ENCODE data around the gene MIEF1. TPM values are rescaled to one million over a fixed set of nuclear protein-coding genes. Genes with fewer than 3 reads are reported as not detected.

Gene MIEF1
- total RNA-seq, 4 donors from 2014 or later, result 17.8 to 28.3 (median 21.4) TPM

DNA sequence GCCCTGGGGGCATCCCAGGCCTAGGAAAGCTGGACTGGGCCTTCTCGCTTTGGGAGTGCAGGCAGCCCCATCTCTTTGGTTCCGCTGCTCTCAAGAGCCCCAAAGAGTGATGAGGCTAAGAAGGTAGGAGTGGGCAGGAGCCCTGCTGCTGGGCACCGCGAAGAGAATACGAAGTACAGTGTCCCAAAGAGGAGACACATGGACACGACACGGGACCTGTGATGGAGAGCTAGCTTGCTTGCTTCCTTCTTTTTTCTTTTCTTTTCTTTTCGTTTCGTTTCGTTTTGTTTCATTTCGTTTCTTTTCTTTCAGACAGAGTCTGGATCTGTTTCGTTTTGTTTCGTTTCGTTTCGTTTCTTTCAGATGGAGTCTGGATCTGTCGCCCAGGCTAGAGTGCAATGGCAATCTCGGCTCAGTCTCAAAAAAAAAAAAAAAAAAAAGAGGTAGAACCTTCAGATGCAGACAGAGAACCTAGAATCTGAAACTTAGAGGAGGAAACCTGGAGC, 34.6 kb upstream of the MIEF1 start:
- H3K27ac ChIP-seq, result peak overlapping the region in 2 of 4 donors; percentile 7 to 57
- ATAC-seq, result no peak
- H3K4me1 ChIP-seq, result peaks cover 0 to 72% (median 12%) of the 10 kb centered on the region in 3 donors
- H3K27me3 ChIP-seq, result peaks cover 25% of the 10 kb centered on the region
- H3K4me3 ChIP-seq, result no peak overlapping the region
- TF ChIP-seq EP300 (IDR thresholded peaks at IDR 0.05), result no peak
- no peak for TF ChIP-seq POLR2A (IDR thresholded peaks at IDR 0.05)
- no peak for TF ChIP-seq POLR2AphosphoS5 (IDR thresholded peaks at IDR 0.05)
- TF ChIP-seq, protein P1, sequence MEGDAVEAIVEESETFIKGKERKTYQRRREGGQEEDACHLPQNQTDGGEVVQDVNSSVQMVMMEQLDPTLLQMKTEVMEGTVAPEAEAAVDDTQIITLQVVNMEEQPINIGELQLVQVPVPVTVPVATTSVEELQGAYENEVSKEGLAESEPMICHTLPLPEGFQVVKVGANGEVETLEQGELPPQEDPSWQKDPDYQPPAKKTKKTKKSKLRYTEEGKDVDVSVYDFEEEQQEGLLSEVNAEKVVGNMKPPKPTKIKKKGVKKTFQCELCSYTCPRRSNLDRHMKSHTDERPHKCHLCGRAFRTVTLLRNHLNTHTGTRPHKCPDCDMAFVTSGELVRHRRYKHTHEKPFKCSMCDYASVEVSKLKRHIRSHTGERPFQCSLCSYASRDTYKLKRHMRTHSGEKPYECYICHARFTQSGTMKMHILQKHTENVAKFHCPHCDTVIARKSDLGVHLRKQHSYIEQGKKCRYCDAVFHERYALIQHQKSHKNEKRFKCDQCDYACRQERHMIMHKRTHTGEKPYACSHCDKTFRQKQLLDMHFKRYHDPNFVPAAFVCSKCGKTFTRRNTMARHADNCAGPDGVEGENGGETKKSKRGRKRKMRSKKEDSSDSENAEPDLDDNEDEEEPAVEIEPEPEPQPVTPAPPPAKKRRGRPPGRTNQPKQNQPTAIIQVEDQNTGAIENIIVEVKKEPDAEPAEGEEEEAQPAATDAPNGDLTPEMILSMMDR (IDR thresholded peaks at IDR 0.05), result no peak
- WGBS, 2 donors (ENCODE audit: low coverage in 1 of 2), result 73 to 88% methylated on average over 5 to 13 of the region's 17 CpGs
- no peaks in the 10 kb centered on the region for H3K9me3 ChIP-seq
- no peaks in the 10 kb centered on the region for H3K36me3 ChIP-seq

DNA sequence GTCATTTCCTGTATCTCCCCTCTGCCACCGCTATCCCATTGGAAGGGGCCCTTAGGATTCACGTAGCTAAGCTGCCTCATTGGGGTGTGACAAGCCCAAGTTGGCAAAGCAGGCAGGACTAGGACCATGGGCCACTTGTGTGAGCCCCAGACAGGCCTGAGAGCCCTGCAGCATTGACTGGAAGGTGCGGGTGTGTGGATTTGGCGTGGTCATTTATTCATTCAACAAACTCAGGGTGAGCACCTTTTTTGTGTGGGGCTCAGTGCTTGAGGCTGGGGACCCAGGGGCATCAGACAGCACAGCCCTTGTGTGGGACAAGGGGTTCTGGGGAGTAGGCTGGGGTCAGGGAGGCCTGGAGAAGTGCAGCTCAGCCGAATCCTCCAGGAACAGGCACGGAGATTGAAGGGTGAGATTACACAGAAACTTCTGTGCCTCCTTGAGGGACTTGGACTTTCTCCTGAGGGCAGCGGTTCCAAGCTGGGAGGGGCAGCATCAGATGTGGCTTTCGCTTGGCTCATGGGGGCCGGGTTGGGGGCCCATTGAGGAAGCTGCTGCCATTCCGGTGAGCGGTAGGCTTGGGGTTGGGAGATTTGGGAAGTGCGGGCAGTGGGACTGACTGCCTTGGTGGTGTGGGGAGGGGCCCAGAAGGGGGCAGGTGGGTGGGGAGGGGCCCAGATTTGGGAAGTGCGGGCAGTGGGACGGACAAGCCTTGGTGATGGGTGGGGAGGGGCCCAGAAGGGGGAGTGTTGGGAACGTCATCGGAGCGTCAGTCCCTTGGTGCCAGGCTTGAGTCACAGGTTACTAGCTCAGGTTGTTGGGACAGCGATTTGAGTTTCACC, 33.4 kb upstream of the MIEF1 start:
- Histone ChIP-seq H3K27me3 (peaks cover 25% of the 10 kb centered on the region), H3K4me1 (peaks cover 0 to 72% (median 15%) of the 10 kb centered on the region in 3 donors), H3K36me3 (no peaks in the 10 kb centered on the region), H3K27ac (peak overlapping the region in 1 of 4 donors; percentile 57), H3K4me3 (no peak overlapping the region), H3K9me3 (no peaks in the 10 kb centered on the region)
- ATAC-seq, result no peak
- 83% methylated on average over 1 to 15 of the region's 18 CpGs for WGBS, 2 donors (ENCODE audit: low coverage in 1 of 2)
- TF ChIP-seq, protein P1 (IDR thresholded peaks at IDR 0.05), result no peak
- TF ChIP-seq POLR2A (IDR thresholded peaks at IDR 0.05) (no peak), EP300 (IDR thresholded peaks at IDR 0.05) (no peak), POLR2AphosphoS5 (IDR thresholded peaks at IDR 0.05) (no peak)

DNA sequence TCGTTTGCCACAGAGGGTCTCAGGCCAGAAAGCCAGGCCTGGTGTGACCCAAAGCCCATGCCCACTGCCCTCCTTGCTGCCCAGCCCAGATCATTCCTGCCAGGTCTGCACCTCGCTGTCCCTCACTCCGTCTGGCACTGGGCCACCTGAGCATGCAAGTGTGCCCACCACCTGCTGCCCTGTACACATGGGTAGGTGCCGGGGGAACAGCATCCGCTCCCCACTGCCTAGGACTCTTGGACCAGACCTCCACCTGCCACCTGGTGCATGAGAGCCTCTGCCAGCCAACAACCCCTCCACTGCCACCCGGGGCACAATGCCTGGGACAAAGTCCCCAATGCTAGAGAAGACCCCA, 32.8 kb upstream of the MIEF1 start:
- H3K4me3 ChIP-seq, result no peak overlapping the region
- no peaks in the 10 kb centered on the region for H3K9me3 ChIP-seq
- H3K27ac ChIP-seq, result peak overlapping the region in 1 of 4 donors; percentile 57
- H3K27me3 ChIP-seq, result peaks cover 25% of the 10 kb centered on the region
- peaks cover 0 to 71% (median 15%) of the 10 kb centered on the region in 3 donors for H3K4me1 ChIP-seq
- no peak for ATAC-seq
- WGBS, 2 donors (ENCODE audit: low coverage in 1 of 2), result 82 to 83% methylated on average over 1 to 2 of the region's 6 CpGs
- TF ChIP-seq EP300 (IDR thresholded peaks at IDR 0.05), result no peak
- no peaks in the 10 kb centered on the region for H3K36me3 ChIP-seq

DNA sequence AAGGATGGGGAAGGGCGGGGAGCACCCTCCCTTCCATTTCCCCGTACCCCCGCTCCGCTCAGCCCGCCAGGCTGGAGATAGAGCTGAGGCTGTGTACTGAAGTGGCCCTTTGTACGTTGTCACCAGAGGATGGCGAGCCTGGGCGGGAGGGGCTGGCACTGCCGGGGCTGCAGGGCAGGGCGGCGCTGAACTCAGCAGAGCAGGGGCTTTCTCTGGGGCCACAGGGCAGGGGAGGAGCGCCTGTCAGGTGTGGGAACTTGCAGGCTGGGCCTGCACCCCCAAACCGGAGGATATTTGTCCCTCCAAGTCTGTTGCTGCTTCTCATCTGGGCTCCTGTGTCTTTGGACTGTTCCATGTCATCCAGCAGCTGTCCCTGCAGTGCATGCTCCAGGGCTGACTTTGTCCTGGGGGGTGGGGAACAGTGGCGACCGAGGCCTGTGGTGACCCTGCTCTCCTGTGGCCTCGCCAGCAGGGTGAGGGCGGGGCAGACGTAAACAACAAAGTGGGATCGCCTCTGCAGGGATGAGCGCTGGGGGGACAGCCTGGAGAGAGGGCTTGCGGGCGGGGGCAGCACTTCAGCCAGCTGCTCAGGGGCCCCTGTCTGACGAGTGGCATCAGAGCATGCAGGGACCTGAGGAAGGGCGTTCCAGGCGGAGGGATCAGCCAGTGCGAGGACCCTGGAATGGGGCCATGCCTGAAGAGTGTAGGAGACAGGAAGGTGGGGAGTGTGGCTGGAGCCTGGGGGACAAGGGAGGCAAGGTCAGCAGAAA, 32.2 kb upstream of the MIEF1 start:
- WGBS, 2 donors (ENCODE audit: low coverage in 1 of 2), result 77 to 84% methylated on average over 4 to 5 of the region's 26 CpGs
- peak overlapping the region in 3 of 4 donors; percentile 54 to 57 (median 55) for H3K27ac ChIP-seq
- H3K27me3 ChIP-seq, result peaks cover 25% of the 10 kb centered on the region
- no peak for ATAC-seq
- peaks cover 0 to 76% (median 15%) of the 10 kb centered on the region in 3 donors for H3K4me1 ChIP-seq
- H3K4me3 ChIP-seq, result no peak overlapping the region
- no peaks in the 10 kb centered on the region for H3K9me3 ChIP-seq
- no peaks in the 10 kb centered on the region for H3K36me3 ChIP-seq
- TF ChIP-seq, protein P1 (IDR thresholded peaks at IDR 0.05), result no peak
- TF ChIP-seq EP300 (IDR thresholded peaks at IDR 0.05), result no peak
- TF ChIP-seq POLR2A (IDR thresholded peaks at IDR 0.05), result no peak

DNA sequence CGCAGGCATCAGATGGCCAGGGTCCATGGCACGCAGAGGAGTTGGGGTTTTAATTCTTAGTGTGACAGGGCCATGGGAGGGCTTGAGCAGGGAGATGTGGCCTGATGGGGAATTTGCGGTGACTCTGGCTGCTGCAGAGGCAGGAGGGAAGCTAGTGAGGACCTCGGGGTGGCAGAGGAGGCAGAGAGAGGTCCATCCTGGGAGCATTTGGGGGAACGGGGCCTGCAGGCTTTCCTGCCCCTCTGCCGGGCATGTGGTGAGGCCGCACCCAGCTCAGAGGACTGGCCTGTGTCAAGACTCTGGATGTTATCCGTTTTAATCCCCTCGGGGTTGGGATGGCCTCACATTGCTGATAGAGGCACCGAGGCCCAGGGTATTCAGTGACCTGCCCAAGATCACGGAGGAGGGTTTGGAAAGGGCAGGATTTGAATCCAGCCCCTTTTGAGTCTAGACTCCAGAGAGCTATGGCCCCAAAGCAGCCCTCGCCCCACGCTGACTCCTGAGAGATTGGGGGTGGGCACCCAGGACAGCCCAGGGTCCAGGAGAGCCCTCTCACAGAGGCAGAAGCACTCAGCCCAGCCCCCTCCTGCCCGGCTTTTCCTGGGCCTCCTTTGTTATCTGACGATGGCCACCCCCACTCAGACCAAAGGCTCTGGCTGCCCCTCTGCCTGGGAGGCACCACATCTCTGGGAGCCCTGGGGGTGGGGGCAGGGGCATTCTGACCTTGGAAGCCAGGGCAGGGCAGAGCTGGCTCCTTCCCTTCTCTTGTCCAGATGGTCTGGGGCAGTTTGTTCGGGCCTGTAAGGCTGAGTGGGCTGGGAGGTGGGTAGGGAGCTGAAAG, 31.4 kb upstream of the MIEF1 start:
- TF ChIP-seq, protein P1 (IDR thresholded peaks at IDR 0.05), result no peak
- TF ChIP-seq POLR2A (IDR thresholded peaks at IDR 0.05) (no peak), POLR2AphosphoS5 (IDR thresholded peaks at IDR 0.05) (no peak), EP300 (IDR thresholded peaks at IDR 0.05) (no peak)
- Histone ChIP-seq H3K27ac (peak overlapping the region in 3 of 4 donors; percentile 54 to 57 (median 55)), H3K27me3 (peaks cover 25% of the 10 kb centered on the region), H3K36me3 (no peaks in the 10 kb centered on the region), H3K9me3 (no peaks in the 10 kb centered on the region), H3K4me3 (no peak overlapping the region), H3K4me1 (peaks cover 0 to 77% (median 15%) of the 10 kb centered on the region in 3 donors)
- 67 to 93% methylated on average over 3 to 8 of the region's 16 CpGs for WGBS, 2 donors (ENCODE audit: low coverage in 1 of 2)
- no peak for ATAC-seq

All from gastroesophageal sphincter (tissue), 4 donors.